ENCODE data around the gene PDAP1.

The PDAP1 gene

GRCh38 chr7:99410635-99411034 is 2.2 kb upstream of the PDAP1 start:
- Histone ChIP-seq H3K27ac (no peak overlapping the region), H3K4me1 (peaks cover 36% of the 10 kb centered on the region), H3K4me2 (peak overlapping the region; percentile 89), H3K36me3 (peaks cover 62% of the 10 kb centered on the region), H3K9me3 (no peaks in the 10 kb centered on the region), H3K4me3 (peak overlapping the region; percentile 93; the same call in 1 of the 2 replicates), H3K27me3 (no peaks in the 10 kb centered on the region), H3K9ac (peak overlapping the region; percentile 97; the same call in 1 of the 2 replicates), H4K20me1 (peaks cover 60% of the 10 kb centered on the region)
- TF ChIP-seq Cebpa-rat (IDR thresholded peaks at IDR 0.05) = no peak

DNA sequence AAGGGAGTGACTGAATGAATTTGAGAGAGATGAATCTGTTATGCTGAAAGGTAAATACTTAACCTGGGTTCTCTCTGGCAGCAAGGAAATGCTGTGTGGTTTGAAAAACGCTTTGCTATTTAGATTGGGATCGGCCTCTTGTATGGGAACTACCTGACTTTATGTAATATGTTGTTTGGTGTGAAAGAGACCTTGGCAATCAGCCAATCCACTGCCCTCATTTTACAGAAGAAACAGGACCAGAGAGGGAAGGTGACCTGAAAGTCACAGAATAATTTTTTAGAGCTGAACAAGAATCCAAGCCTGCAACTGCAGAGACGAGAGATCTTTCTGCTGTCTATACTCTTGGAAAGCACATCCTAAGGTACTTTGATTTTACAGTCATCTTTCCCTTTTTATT is 1.4 kb upstream of the PDAP1 start:
- H3K27me3 ChIP-seq = no peaks in the 10 kb centered on the region
- H3K9ac ChIP-seq = peak overlapping the region; percentile 97
- peak overlapping the region; percentile 89 for H3K4me2 ChIP-seq
- H4K20me1 ChIP-seq = peaks cover 61% of the 10 kb centered on the region
- peak overlapping the region; percentile 93 for H3K4me3 ChIP-seq
- no peaks in the 10 kb centered on the region for H3K9me3 ChIP-seq
- H3K4me1 ChIP-seq = peaks cover 36% of the 10 kb centered on the region
- no peak for TF ChIP-seq Cebpa-rat (IDR thresholded peaks at IDR 0.05)
- H3K27ac ChIP-seq = no peak overlapping the region
- peaks cover 62% of the 10 kb centered on the region for H3K36me3 ChIP-seq

- Histone ChIP-seq H3K27ac (peak overlapping the region; percentile 98), H3K4me1 (peaks cover 36% of the 10 kb centered on the region), H3K4me3 (peak overlapping the region; percentile 93), H3K27me3 (no peaks in the 10 kb centered on the region), H3K4me2 (peak overlapping the region; percentile 89), H3K9me3 (no peaks in the 10 kb centered on the region), H3K9ac (peak overlapping the region; percentile 97), H3K36me3 (peaks cover 62% of the 10 kb centered on the region), H4K20me1 (peaks cover 64% of the 10 kb centered on the region)
- no peak for TF ChIP-seq Cebpa-rat (IDR thresholded peaks at IDR 0.05)
These were observed 785 bp upstream of the PDAP1 start for GRCh38 chr7:99409192-99409572.

- TF ChIP-seq Cebpa-rat (IDR thresholded peaks at IDR 0.05) = no peak
- H3K9ac ChIP-seq = peak overlapping the region; percentile 97
- peaks cover 62% of the 10 kb centered on the region for H3K36me3 ChIP-seq
- H3K4me1 ChIP-seq = peaks cover 36% of the 10 kb centered on the region
- no peaks in the 10 kb centered on the region for H3K27me3 ChIP-seq
- H3K4me2 ChIP-seq = peak overlapping the region; percentile 91
- peak overlapping the region; percentile 98 for H3K27ac ChIP-seq
- H3K4me3 ChIP-seq = peak overlapping the region; percentile 93
- no peaks in the 10 kb centered on the region for H3K9me3 ChIP-seq
- peaks cover 77% of the 10 kb centered on the region for H4K20me1 ChIP-seq
These were observed 472 bp downstream of the PDAP1 start for GRCh38 chr7:99407872-99408378.

DNA sequence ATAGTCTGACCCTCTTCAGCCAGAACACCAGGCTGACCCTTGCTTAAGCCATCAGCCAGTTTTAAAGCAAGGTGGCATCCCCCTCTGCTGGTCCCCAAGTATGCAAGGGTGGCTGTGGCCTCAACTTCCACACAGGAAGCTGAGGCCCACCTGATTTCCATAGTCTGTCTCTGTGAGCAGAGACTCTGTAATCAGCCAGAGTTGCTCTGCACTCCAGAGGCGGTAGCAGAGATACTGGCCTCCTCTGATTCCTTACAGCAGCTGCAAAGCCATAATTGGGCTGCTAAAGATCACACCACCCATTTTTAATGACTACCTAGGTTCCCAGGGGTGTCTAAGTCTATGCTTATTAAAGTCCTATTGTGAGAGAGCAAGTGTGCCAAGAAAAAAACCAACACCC is 1.8 kb downstream of the PDAP1 start:
- H3K4me1 ChIP-seq = peaks cover 36% of the 10 kb centered on the region
- H3K27me3 ChIP-seq = no peaks in the 10 kb centered on the region
- no peak overlapping the region; the same call in 1 of the 2 replicates for H3K4me3 ChIP-seq
- H3K9me3 ChIP-seq = no peaks in the 10 kb centered on the region
- peak overlapping the region; percentile 91 for H3K4me2 ChIP-seq
- peak overlapping the region; percentile 38; the same call in 1 of the 2 replicates for H3K9ac ChIP-seq
- TF ChIP-seq Cebpa-rat (IDR thresholded peaks at IDR 0.05) = no peak
- H3K36me3 ChIP-seq = peaks cover 62% of the 10 kb centered on the region
- no peak overlapping the region for H3K27ac ChIP-seq
- H4K20me1 ChIP-seq = peaks cover 87% of the 10 kb centered on the region

DNA sequence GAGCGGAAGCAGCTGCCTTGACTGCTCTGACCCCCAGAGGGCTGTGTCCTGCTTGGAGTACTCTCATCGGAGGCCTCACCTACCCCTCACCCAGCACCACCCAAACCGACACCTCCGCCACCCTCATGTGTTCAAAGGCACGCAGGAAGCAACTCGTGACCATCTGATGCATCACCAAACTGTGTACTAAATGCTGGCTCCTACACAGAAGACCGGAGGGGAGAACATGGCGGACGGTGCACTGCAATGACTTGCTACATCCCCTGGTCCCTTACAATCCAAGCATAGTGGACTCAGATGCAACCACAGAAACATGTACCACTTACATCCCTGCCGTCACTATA is 3.4 kb downstream of the PDAP1 start:
- no peak overlapping the region for H3K27ac ChIP-seq
- no peak overlapping the region for H3K4me3 ChIP-seq
- H3K9ac ChIP-seq = no peak overlapping the region
- H4K20me1 ChIP-seq = peaks cover 87% of the 10 kb centered on the region
- H3K4me1 ChIP-seq = peaks cover 25% of the 10 kb centered on the region
- no peaks in the 10 kb centered on the region for H3K27me3 ChIP-seq
- TF ChIP-seq Cebpa-rat (IDR thresholded peaks at IDR 0.05) = no peak
- no peaks in the 10 kb centered on the region for H3K9me3 ChIP-seq
- H3K36me3 ChIP-seq = peaks cover 62% of the 10 kb centered on the region
- no peak overlapping the region for H3K4me2 ChIP-seq

GRCh38 chr7:99404235-99404976 is 4.0 kb downstream of the PDAP1 start:
- H3K27ac ChIP-seq = no peak overlapping the region
- TF ChIP-seq Cebpa-rat (IDR thresholded peaks at IDR 0.05) = no peak
- H3K4me1 ChIP-seq = peaks cover 20% of the 10 kb centered on the region
- no peak overlapping the region for H3K4me2 ChIP-seq
- no peak overlapping the region for H3K9ac ChIP-seq
- no peaks in the 10 kb centered on the region for H3K9me3 ChIP-seq
- H4K20me1 ChIP-seq = peaks cover 87% of the 10 kb centered on the region
- H3K36me3 ChIP-seq = peaks cover 67% of the 10 kb centered on the region
- H3K27me3 ChIP-seq = no peaks in the 10 kb centered on the region
- H3K4me3 ChIP-seq = no peak overlapping the region

- Histone ChIP-seq H3K27ac (no peak overlapping the region), H3K27me3 (no peaks in the 10 kb centered on the region), H3K4me3 (no peak overlapping the region), H3K9me3 (no peaks in the 10 kb centered on the region), H3K4me2 (no peak overlapping the region), H3K36me3 (peaks cover 73% of the 10 kb centered on the region), H3K4me1 (peaks cover 20% of the 10 kb centered on the region), H4K20me1 (peaks cover 89% of the 10 kb centered on the region), H3K9ac (no peak overlapping the region)
- TF ChIP-seq Cebpa-rat (IDR thresholded peaks at IDR 0.05) = no peak
These were observed 4.6 kb downstream of the PDAP1 start for GRCh38 chr7:99403764-99404163.

GRCh38 chr7:99402854-99403253 is 5.5 kb downstream of the PDAP1 start:
- H3K27me3 ChIP-seq = no peaks in the 10 kb centered on the region
- peaks cover 20% of the 10 kb centered on the region for H3K4me1 ChIP-seq
- no peak overlapping the region for H3K4me3 ChIP-seq
- no peaks in the 10 kb centered on the region for H3K9me3 ChIP-seq
- no peak for TF ChIP-seq Cebpa-rat (IDR thresholded peaks at IDR 0.05)
- H3K27ac ChIP-seq = no peak overlapping the region
- peaks cover 82% of the 10 kb centered on the region for H3K36me3 ChIP-seq
- peaks cover 98% of the 10 kb centered on the region for H4K20me1 ChIP-seq
- H3K9ac ChIP-seq = no peak overlapping the region
- no peak overlapping the region for H3K4me2 ChIP-seq

- H3K9me3 ChIP-seq = no peaks in the 10 kb centered on the region
- peaks cover 4% of the 10 kb centered on the region; the same call in 1 of the 2 replicates for H3K4me1 ChIP-seq
- no peak for TF ChIP-seq Cebpa-rat (IDR thresholded peaks at IDR 0.05)
- peaks cover 99% of the 10 kb centered on the region for H3K36me3 ChIP-seq
- no peak overlapping the region for H3K4me3 ChIP-seq
- no peak overlapping the region for H3K9ac ChIP-seq
- H3K27me3 ChIP-seq = no peaks in the 10 kb centered on the region
- H4K20me1 ChIP-seq = peaks cover 96% of the 10 kb centered on the region
- no peak overlapping the region for H3K4me2 ChIP-seq
- H3K27ac ChIP-seq = no peak overlapping the region
These were observed 8.8 kb downstream of the PDAP1 start for GRCh38 chr7:99399597-99399996.
